Esophagus muscularis mucosa (tissue), 4 donors: ENCODE data around the gene NCLN. TPM values are rescaled to one million over a fixed set of nuclear protein-coding genes. Genes with fewer than 3 reads are reported as not detected.
A peak's percentile ranks its signal among the peaks of the same experiment; 100 is the strongest.

Experiments used
- DNase-seq: peaks from one replicate; pipeline ENCODE4 v3.0.0-alpha.2; 2017; ENCODE audit errors: extremely low spot score
- H3K27ac ChIP-seq, 4 donors: fragments of 200-600 bp; sonication (generic); replicated peaks in 1 of 4; 1 replicate in 3 of 4; 2 replicates in 1 of 4; pipeline ENCODE4 v1.5.1; 2016 to 2019; ENCODE audit warnings: mild to moderate bottlenecking in 1 of 4
- H3K27me3 ChIP-seq, 4 donors: fragments of 200-600 bp; sonication (generic); one replicate each; pipeline versions ENCODE4 v1.5.1 to v1.6.0; 2016 to 2019
- H3K36me3 ChIP-seq, 4 donors: fragments of 200-600 bp; sonication (generic); one replicate each; pipeline ENCODE4 v1.5.1; 2016 to 2019
- H3K4me1 ChIP-seq, 4 donors: fragments of 200-600 bp; sonication (generic); one replicate each; pipeline ENCODE4 v1.5.1; 2016 to 2019
- H3K4me3 ChIP-seq, 4 donors: fragments of 200-600 bp; sonication (generic); 1 replicate in 2 of 4; 2 replicates in 2 of 4; pipeline ENCODE4 v1.5.1; 2016 to 2019; ENCODE audit warnings: mild to moderate bottlenecking in 4 of 4, moderate library complexity in 1 of 4
- H3K9me3 ChIP-seq, 4 donors: fragments of 200-600 bp; sonication (generic); 1 replicate in 3 of 4; 2 replicates in 1 of 4; pipeline ENCODE4 v1.5.1; 2016 to 2019
- EP300 ChIP-seq: sonication (generic); formaldehyde crosslinking; IDR thresholded peaks from one replicate; pipeline ENCODE4 v1.6.1; 2017; ENCODE audit warnings: antibody characterized with exemption
- POLR2A ChIP-seq: fragments of 450-650 bp; IDR thresholded peaks from one replicate; pipeline ENCODE4 v1.6.1; 2017; ENCODE audit warnings: antibody characterized with exemption, moderate library complexity, mild to moderate bottlenecking, low read depth
- POLR2AphosphoS5 ChIP-seq, 2 donors: sonication (generic); formaldehyde crosslinking; IDR thresholded peaks; one replicate each; pipeline ENCODE4 v1.6.1; 2017; ENCODE audit warnings: antibody characterized with exemption in 2 of 2
- WGBS: methylation state at CpG from one replicate; pipeline ENCODE4 v1.1.5; 2018; 5-methylcytosine and 5-hydroxymethylcytosine counted together
- intact Hi-C: fragments of 100-400 bp; cut with DNase I; formaldehyde crosslinking; loops from one replicate; pipeline ENCODE4 v1.15.1; 2023
- total RNA-seq, 4 donors: library from RNA; depleted of rRNA; stranded (reverse); fragments of >200 nt; gene quantifications; one replicate each; pipeline versions ENCODE4 v1.1.0 to v1.2.1, GENCODE V29; 2016
- TF ChIP-seq, protein P1 (sequence below), 3 experiments: fragments of 200-600 bp in 2 of 3; fragments of 450-650 bp in 1 of 3; sonication (generic) in 2 of 3; IDR thresholded peaks; one replicate each; pipeline ENCODE4 v1.5.1; 2017 to 2019; ENCODE audit warnings: antibody characterized with exemption in 3 of 3, mild to moderate bottlenecking in 2 of 3, moderate library complexity in 1 of 3

NCLN gene
- total RNA-seq, 4 donors from 2014 or later = 26.2 to 33.6 (median 29.7) TPM

DNA sequence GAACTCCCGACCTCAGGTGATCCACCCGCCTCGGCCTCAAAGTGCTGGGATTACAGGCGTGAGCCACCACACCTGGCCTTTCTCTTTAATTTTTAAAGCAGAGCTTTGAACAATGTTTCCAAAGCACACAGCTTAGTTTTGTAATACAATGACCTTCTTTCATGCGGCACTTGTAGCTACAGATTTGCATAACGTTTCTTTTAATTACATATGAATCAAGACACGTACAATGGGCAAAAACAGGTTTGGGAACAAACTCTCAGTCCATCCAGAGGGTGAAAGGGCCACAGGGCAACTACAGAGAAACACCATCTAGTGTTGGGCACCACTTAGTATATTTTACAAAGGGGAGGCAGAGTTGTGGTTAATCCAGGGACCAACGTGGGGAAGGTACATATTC lies 26.2 kb upstream of the NCLN start:
- H3K9me3 ChIP-seq = peaks cover 0 to 7% (median 0%) of the 10 kb centered on the region in 4 donors
- TF ChIP-seq POLR2A (no peak), EP300 (no peak), POLR2AphosphoS5 (IDR thresholded peaks at IDR 0.05) (no peak)
- TF ChIP-seq, protein P1, sequence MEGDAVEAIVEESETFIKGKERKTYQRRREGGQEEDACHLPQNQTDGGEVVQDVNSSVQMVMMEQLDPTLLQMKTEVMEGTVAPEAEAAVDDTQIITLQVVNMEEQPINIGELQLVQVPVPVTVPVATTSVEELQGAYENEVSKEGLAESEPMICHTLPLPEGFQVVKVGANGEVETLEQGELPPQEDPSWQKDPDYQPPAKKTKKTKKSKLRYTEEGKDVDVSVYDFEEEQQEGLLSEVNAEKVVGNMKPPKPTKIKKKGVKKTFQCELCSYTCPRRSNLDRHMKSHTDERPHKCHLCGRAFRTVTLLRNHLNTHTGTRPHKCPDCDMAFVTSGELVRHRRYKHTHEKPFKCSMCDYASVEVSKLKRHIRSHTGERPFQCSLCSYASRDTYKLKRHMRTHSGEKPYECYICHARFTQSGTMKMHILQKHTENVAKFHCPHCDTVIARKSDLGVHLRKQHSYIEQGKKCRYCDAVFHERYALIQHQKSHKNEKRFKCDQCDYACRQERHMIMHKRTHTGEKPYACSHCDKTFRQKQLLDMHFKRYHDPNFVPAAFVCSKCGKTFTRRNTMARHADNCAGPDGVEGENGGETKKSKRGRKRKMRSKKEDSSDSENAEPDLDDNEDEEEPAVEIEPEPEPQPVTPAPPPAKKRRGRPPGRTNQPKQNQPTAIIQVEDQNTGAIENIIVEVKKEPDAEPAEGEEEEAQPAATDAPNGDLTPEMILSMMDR (IDR thresholded peaks at IDR 0.05) = no peak
- intact Hi-C loops = no loop called here
- no peaks in the 10 kb centered on the region for H3K27me3 ChIP-seq
- no peak overlapping the region for H3K4me3 ChIP-seq
- no peaks in the 10 kb centered on the region for H3K36me3 ChIP-seq
- H3K4me1 ChIP-seq = peaks cover 0 to 16% (median 11%) of the 10 kb centered on the region in 4 donors
- 69% methylated on average over 8 of the region's 8 CpGs for WGBS
- no peak for DNase-seq
- no peak overlapping the region for H3K27ac ChIP-seq

DNA sequence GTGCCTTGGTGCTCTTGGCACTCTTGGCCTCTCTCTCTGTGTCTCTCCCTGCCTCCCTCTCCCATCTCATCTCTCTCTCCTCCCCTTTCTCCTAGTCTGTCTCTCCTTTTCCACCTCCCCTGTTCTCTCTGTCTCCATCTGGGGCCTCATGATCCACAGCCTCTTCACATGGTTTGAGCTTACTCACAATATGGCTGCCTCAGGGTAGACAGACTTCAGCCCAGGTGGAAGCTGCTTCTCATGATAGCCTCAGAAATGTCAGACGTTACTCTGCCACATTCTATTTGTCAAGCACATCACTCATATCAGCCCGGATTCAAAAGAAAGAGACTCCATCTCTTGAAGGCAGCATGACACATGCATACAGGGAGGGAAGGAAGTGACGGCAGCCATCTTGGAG lies 25.5 kb upstream of the NCLN start:
- no peak for DNase-seq
- Histone ChIP-seq H3K4me3 (no peak overlapping the region), H3K9me3 (peaks cover 0 to 7% (median 0%) of the 10 kb centered on the region in 4 donors), H3K27ac (no peak overlapping the region), H3K36me3 (no peaks in the 10 kb centered on the region), H3K27me3 (no peaks in the 10 kb centered on the region), H3K4me1 (peaks cover 0 to 13% (median 10%) of the 10 kb centered on the region in 4 donors)
- no peak for TF ChIP-seq POLR2A
- TF ChIP-seq EP300 = no peak
- TF ChIP-seq, protein P1 (IDR thresholded peaks at IDR 0.05) = no peak
- TF ChIP-seq POLR2AphosphoS5 (IDR thresholded peaks at IDR 0.05) = no peak
- 87% methylated on average over 3 of the region's 3 CpGs for WGBS
- intact Hi-C loops = loop anchor here (5.0 kb wide), 2 partner anchors 33 to 208 kb away; no protein-coding TSS in a partner anchor

DNA sequence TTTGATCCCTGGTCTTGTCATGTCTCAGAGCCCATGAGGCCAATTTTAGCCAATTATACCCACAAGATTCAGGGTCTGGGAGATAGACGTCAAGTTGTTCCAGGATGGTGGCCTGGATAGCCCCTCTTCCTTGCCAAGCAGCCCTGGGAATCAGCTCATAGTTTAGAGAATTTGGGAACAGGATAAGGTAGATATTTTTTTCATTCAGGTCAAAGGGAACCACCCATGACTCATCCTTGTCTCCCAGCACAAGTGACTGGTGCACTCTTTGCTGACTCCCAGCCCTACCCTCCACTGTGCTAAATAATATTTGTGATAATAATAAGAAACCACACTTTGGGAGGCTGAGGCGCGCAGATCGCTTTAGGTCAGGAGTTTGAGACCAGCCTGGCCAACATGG lies 24.3 kb upstream of the NCLN start:
- intact Hi-C loops = loop anchor here (5.0 kb wide), 2 partner anchors 34 to 209 kb away; no protein-coding TSS in a partner anchor
- H3K9me3 ChIP-seq = peaks cover 0 to 7% (median 0%) of the 10 kb centered on the region in 4 donors
- no peak for DNase-seq

DNA sequence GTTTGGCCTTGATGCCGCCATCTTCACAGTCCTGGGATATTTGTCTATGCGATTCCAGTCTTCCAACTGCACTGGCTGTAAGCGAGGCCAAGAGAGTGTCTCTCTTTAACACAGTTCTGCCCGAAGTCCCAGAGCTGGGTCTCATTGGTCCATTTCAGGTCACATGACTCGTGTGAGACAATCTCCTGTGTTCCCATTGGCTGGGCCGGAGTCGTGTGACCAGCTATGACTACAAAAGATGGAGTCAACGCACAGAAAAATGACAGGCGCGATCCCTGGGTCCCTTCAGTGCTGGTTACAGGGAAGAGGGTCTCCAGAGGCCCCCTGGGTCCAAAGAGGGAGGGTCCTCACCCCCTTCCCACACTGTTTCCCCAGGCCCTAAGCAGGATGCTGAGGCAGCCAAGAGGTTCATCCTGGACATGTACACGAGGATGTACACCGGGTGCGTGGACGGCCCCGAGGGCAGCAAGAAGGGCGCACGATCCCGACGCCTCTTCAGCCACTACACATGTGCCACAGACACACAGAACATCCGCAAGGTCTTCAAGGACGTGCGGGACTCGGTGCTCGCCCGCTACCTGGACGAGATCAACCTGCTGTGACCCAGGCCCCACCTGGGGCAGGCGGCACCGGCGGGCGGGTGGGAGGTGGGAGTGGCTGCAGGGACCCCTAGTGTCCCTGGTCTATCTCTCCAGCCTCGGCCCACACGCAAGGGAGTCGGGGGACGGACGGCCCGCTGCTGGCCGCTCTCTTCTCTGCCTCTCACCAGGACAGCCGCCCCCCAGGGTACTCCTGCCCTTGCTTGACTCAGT lies 23.1 kb upstream of the NCLN start:
- TF ChIP-seq POLR2AphosphoS5 (IDR thresholded peaks at IDR 0.05) = no peak
- TF ChIP-seq, protein P1 (IDR thresholded peaks at IDR 0.05) = no peak
- TF ChIP-seq EP300 = no peak
- no peak for TF ChIP-seq POLR2A
- intact Hi-C loops = loop anchor here (1.0 to 5.0 kb wide), 4 partner anchors 35 to 275 kb away; no protein-coding TSS in a partner anchor
- WGBS = 63% methylated on average over 31 of the region's 38 CpGs
- no peaks in the 10 kb centered on the region for H3K27me3 ChIP-seq
- no peak for DNase-seq
- no peaks in the 10 kb centered on the region for H3K36me3 ChIP-seq
- no peak overlapping the region for H3K4me3 ChIP-seq
- peaks cover 0 to 7% (median 0%) of the 10 kb centered on the region in 4 donors for H3K9me3 ChIP-seq
- no peak overlapping the region for H3K27ac ChIP-seq
- peaks cover 0 to 7% (median 6%) of the 10 kb centered on the region in 4 donors for H3K4me1 ChIP-seq

More for the DNA sequence above, 24.3 kb upstream of the NCLN start:
- Histone ChIP-seq H3K36me3 (no peaks in the 10 kb centered on the region), H3K4me1 (peaks cover 0 to 7% (median 6%) of the 10 kb centered on the region in 4 donors), H3K27ac (no peak overlapping the region), H3K4me3 (no peak overlapping the region), H3K27me3 (no peaks in the 10 kb centered on the region)
- WGBS = 79% methylated on average over 4 of the region's 4 CpGs
- no peak for TF ChIP-seq POLR2A

DNA sequence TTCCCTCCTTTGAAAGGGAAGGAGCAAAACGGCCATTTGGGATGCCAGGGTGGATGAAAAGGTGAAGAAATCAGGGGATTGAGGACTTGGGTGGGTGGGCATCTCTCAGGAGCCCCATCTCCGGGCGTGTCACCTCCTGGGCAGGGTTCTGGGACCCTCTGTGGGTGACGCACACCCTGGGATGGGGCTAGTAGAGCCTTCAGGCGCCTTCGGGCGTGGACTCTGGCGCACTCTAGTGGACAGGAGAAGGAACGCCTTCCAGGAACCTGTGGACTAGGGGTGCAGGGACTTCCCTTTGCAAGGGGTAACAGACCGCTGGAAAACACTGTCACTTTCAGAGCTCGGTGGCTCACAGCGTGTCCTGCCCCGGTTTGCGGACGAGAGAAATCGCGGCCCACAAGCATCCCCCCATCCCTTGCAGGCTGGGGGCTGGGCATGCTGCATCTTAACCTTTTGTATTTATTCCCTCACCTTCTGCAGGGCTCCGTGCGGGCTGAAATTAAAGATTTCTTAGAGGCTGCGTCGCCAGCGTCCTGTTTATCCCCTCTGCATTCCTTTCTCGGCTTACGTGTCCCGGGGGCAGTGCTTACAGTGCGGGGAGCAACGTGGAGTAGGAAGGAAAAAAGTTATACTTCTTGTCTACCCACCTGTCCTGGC lies 22.4 kb upstream of the NCLN start:
- H3K27me3 ChIP-seq = no peaks in the 10 kb centered on the region
- H3K9me3 ChIP-seq = peaks cover 0 to 7% (median 0%) of the 10 kb centered on the region in 4 donors
- H3K4me1 ChIP-seq = peaks cover 0 to 7% (median 6%) of the 10 kb centered on the region in 4 donors
- no peak overlapping the region for H3K27ac ChIP-seq
- DNase-seq = no peak
- no peaks in the 10 kb centered on the region for H3K36me3 ChIP-seq
- TF ChIP-seq, protein P1 (IDR thresholded peaks at IDR 0.05) = peak; percentile 82 to 97 (median 86)
- no peak for TF ChIP-seq EP300
- no peak for TF ChIP-seq POLR2AphosphoS5 (IDR thresholded peaks at IDR 0.05)
- TF ChIP-seq POLR2A = no peak
- intact Hi-C loops = loop anchor here (1.0 to 5.0 kb wide), 4 partner anchors 36 to 276 kb away; no protein-coding TSS in a partner anchor
- 8% methylated on average over 25 of the region's 27 CpGs for WGBS
- H3K4me3 ChIP-seq = no peak overlapping the region
